ENCODE data around the gene NAALADL2.

Gene NAALADL2

DNA sequence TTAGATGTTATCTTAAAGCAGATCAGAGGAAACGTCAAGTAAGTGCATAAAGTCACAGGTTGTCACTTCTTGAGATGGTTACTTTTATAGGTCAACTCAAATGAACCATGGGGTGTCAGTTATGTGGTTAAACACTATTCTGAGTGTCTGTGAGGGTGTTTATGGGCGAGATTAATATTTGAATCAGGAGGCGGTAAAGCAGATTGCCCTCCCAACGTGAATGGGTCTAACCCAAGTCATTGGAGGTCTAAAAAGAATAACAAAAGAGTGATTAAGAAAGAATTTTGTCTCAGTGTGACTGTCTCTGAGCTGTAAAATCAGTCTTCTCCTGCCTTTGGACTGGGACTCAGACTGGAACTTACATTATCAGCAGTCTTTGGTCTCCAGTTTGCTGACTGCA, 977.5 kb downstream of the NAALADL2 start:
- Histone ChIP-seq H3K27me3 (ENCODE audit: control insufficient read depth, insufficient read depth, low read length) (no peaks in the 10 kb centered on the region), H3K27ac (ENCODE audit: low read length) (no peak overlapping the region), H3K4me1 (ENCODE audit: control insufficient read depth, insufficient read depth, low read length) (peaks cover 2% of the 10 kb centered on the region; the same call in 1 of the 2 replicates), H3K4me3 (ENCODE audit: low read length) (no peak overlapping the region), H3K36me3 (ENCODE audit: control insufficient read depth, insufficient read depth, low read length) (no peaks in the 10 kb centered on the region), H3K9me3 (ENCODE audit: control insufficient read depth, insufficient read depth, low read length) (no peaks in the 10 kb centered on the region)
- WGBS (ENCODE audit: insufficient coverage, insufficient read length) = no CpG with 5 or more reads among the region's 4 CpGs
- DNase-seq (ENCODE audit: low read depth, low spot score) = no peak

DNA sequence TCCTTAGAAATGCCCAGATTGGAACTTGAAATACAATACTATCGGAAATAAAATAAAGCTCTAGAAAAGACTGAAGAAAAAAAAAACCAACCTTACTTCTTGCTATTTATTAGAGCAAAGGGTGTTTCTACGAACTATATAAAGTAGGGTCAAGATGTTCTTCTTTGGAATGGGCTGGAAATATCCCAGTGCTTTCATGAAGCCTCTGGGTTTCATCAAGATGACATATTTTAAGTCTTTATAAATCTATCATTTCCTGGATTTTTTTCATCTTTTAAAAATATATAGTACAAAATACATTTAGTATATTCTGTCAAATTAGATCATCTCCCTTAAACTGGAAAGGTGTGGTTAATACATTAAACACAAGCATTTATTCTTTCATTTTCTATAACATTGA, 978.8 kb downstream of the NAALADL2 start:
- WGBS (ENCODE audit: insufficient coverage, insufficient read length) = no CpG with 5 or more reads among the region's 2 CpGs

GRCh38 chr3:175839366-175840005, 980.4 kb downstream of the NAALADL2 start:
- H3K9me3 ChIP-seq (ENCODE audit: control insufficient read depth, insufficient read depth, low read length) = no peaks in the 10 kb centered on the region
- no CpG with 5 or more reads among the region's 2 CpGs for WGBS (ENCODE audit: insufficient coverage, insufficient read length)
- H3K4me3 ChIP-seq (ENCODE audit: low read length) = no peak overlapping the region
- no peaks in the 10 kb centered on the region for H3K36me3 ChIP-seq (ENCODE audit: control insufficient read depth, insufficient read depth, low read length)
- H3K27ac ChIP-seq (ENCODE audit: low read length) = no peak overlapping the region
- H3K27me3 ChIP-seq (ENCODE audit: control insufficient read depth, insufficient read depth, low read length) = no peaks in the 10 kb centered on the region
- H3K4me1 ChIP-seq (ENCODE audit: control insufficient read depth, insufficient read depth, low read length) = peaks cover 2% of the 10 kb centered on the region; the same call in 1 of the 2 replicates
- no peak for DNase-seq (ENCODE audit: low read depth, low spot score)

More for the DNA sequence above, 978.8 kb downstream of the NAALADL2 start:
- Histone ChIP-seq H3K36me3 (ENCODE audit: control insufficient read depth, insufficient read depth, low read length) (no peaks in the 10 kb centered on the region), H3K4me1 (ENCODE audit: control insufficient read depth, insufficient read depth, low read length) (peaks cover 2% of the 10 kb centered on the region; the same call in 1 of the 2 replicates), H3K27me3 (ENCODE audit: control insufficient read depth, insufficient read depth, low read length) (no peaks in the 10 kb centered on the region), H3K9me3 (ENCODE audit: control insufficient read depth, insufficient read depth, low read length) (no peaks in the 10 kb centered on the region), H3K4me3 (ENCODE audit: low read length) (no peak overlapping the region), H3K27ac (ENCODE audit: low read length) (no peak overlapping the region)
- no peak for DNase-seq (ENCODE audit: low read depth, low spot score)

GRCh38 chr3:175851541-175851940, 992.4 kb downstream of the NAALADL2 start:
- Histone ChIP-seq H3K4me1 (ENCODE audit: control insufficient read depth, insufficient read depth, low read length) (no peaks in the 10 kb centered on the region), H3K27ac (ENCODE audit: low read length) (no peak overlapping the region), H3K36me3 (ENCODE audit: control insufficient read depth, insufficient read depth, low read length) (no peaks in the 10 kb centered on the region), H3K27me3 (ENCODE audit: control insufficient read depth, insufficient read depth, low read length) (no peaks in the 10 kb centered on the region), H3K9me3 (ENCODE audit: control insufficient read depth, insufficient read depth, low read length) (no peaks in the 10 kb centered on the region), H3K4me3 (ENCODE audit: low read length) (no peak overlapping the region)
- DNase-seq (ENCODE audit: low read depth, low spot score) = no peak
- no CpG with 5 or more reads among the region's 7 CpGs for WGBS (ENCODE audit: insufficient coverage, insufficient read length)

- Histone ChIP-seq H3K27me3 (ENCODE audit: control insufficient read depth, insufficient read depth, low read length) (no peaks in the 10 kb centered on the region), H3K9me3 (ENCODE audit: control insufficient read depth, insufficient read depth, low read length) (no peaks in the 10 kb centered on the region), H3K27ac (ENCODE audit: low read length) (no peak overlapping the region), H3K4me3 (ENCODE audit: low read length) (no peak overlapping the region), H3K4me1 (ENCODE audit: control insufficient read depth, insufficient read depth, low read length) (no peaks in the 10 kb centered on the region), H3K36me3 (ENCODE audit: control insufficient read depth, insufficient read depth, low read length) (no peaks in the 10 kb centered on the region)
- WGBS (ENCODE audit: insufficient coverage, insufficient read length) = no CpG with 5 or more reads among the region's 1 CpG
- DNase-seq (ENCODE audit: low read depth, low spot score) = no peak
Observed at GRCh38 chr3:175852560-175852959, 993.4 kb downstream of the NAALADL2 start.

GRCh38 chr3:175857666-175858270, 998.6 kb downstream of the NAALADL2 start:
- H3K4me3 ChIP-seq (ENCODE audit: low read length) = no peak overlapping the region
- no peaks in the 10 kb centered on the region for H3K9me3 ChIP-seq (ENCODE audit: control insufficient read depth, insufficient read depth, low read length)
- DNase-seq (ENCODE audit: low read depth, low spot score) = no peak
- H3K36me3 ChIP-seq (ENCODE audit: control insufficient read depth, insufficient read depth, low read length) = no peaks in the 10 kb centered on the region
- H3K27ac ChIP-seq (ENCODE audit: low read length) = no peak overlapping the region
- no CpG with 5 or more reads among the region's 2 CpGs for WGBS (ENCODE audit: insufficient coverage, insufficient read length)
- H3K27me3 ChIP-seq (ENCODE audit: control insufficient read depth, insufficient read depth, low read length) = no peaks in the 10 kb centered on the region
- no peaks in the 10 kb centered on the region for H3K4me1 ChIP-seq (ENCODE audit: control insufficient read depth, insufficient read depth, low read length)

All from iPS DF 6.9 (cell line).